NCI-H2227 (cell line): ENCODE measurements around the gene TXNRD1.
"Not testable (repeated sequence)": the region's sequence is repeated elsewhere in the genome, so short reads cannot be mapped to it uniquely, and the experiment has no call there.

Experiments used
- DNase-seq: peaks from one replicate; lab custom pipeline; 2025; ENCODE audit not compliant: unreplicated experiment; lab: John Stamatoyannopoulos, UW

Gene TXNRD1

GRCh38 chr12:104234926-104235499, 19.4 kb downstream of the TXNRD1 start:
- no peak for DNase-seq

GRCh38 chr12:104237930-104238329, 22.4 kb downstream of the TXNRD1 start:
- no peak for DNase-seq

- DNase-seq, result no peak
Observed at GRCh38 chr12:104242546-104243206, 27.1 kb downstream of the TXNRD1 start.

GRCh38 chr12:104243551-104243950, 28.0 kb downstream of the TXNRD1 start:
- no peak for DNase-seq

- DNase-seq, result no peak
Observed at GRCh38 chr12:104243971-104244370, 28.4 kb downstream of the TXNRD1 start.

GRCh38 chr12:104247698-104248097, 32.1 kb downstream of the TXNRD1 start:
- no peak for DNase-seq

- no peak for DNase-seq
Observed at GRCh38 chr12:104248444-104248843, 32.9 kb downstream of the TXNRD1 start.

- DNase-seq, result no peak
Observed at GRCh38 chr12:104249017-104249416, 33.4 kb downstream of the TXNRD1 start.

- DNase-seq, result no peak
Observed at GRCh38 chr12:104249898-104250297, 34.3 kb downstream of the TXNRD1 start.

- DNase-seq, result no peak
Observed at GRCh38 chr12:104250366-104251125, 35.0 kb downstream of the TXNRD1 start.

GRCh38 chr12:104257913-104258472, 42.4 kb downstream of the TXNRD1 start:
- no peak for DNase-seq

GRCh38 chr12:104258476-104259067, 43.0 kb downstream of the TXNRD1 start:
- DNase-seq, result no peak

GRCh38 chr12:104263026-104263425, 47.4 kb downstream of the TXNRD1 start:
- no peak for DNase-seq

GRCh38 chr12:104263580-104264358, 48.2 kb downstream of the TXNRD1 start:
- no peak for DNase-seq

GRCh38 chr12:104265436-104265835, 49.9 kb downstream of the TXNRD1 start:
- DNase-seq, result not testable (repeated sequence)

GRCh38 chr12:104272938-104273337, 57.4 kb downstream of the TXNRD1 start:
- no peak for DNase-seq

- no peak for DNase-seq
Observed at GRCh38 chr12:104273503-104273902, 57.9 kb downstream of the TXNRD1 start.

GRCh38 chr12:104274811-104275210, 59.2 kb downstream of the TXNRD1 start:
- no peak for DNase-seq

- DNase-seq, result no peak
Observed at GRCh38 chr12:104275689-104276088, 60.1 kb downstream of the TXNRD1 start.

- no peak for DNase-seq
Observed at GRCh38 chr12:104276273-104277131, 60.9 kb downstream of the TXNRD1 start.
